ENCODE data around the gene HEBP2.

HEBP2 gene

GRCh38 chr6:138397128-138398122 lies 6.6 kb upstream of the HEBP2 start:
- DNase-seq, result no peak

DNA sequence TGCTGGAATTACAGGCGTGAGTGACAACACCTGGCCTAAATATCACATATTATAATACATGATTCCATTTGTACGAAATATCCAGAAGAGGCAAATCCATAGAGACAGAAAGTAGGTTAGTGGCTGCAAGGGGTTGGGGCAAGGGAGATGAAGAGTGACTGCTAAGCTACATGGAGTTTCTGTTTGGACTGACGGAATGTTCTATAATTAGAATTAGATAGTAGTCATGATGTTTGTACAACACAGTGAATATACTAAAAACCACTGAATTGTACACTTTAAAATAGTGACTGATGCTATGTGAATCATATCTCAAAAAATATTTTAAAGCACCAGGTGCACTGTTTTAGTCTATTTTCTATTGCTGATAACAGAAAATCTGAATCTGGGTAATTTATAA lies 3.7 kb upstream of the HEBP2 start:
- DNase-seq, result no peak

DNA sequence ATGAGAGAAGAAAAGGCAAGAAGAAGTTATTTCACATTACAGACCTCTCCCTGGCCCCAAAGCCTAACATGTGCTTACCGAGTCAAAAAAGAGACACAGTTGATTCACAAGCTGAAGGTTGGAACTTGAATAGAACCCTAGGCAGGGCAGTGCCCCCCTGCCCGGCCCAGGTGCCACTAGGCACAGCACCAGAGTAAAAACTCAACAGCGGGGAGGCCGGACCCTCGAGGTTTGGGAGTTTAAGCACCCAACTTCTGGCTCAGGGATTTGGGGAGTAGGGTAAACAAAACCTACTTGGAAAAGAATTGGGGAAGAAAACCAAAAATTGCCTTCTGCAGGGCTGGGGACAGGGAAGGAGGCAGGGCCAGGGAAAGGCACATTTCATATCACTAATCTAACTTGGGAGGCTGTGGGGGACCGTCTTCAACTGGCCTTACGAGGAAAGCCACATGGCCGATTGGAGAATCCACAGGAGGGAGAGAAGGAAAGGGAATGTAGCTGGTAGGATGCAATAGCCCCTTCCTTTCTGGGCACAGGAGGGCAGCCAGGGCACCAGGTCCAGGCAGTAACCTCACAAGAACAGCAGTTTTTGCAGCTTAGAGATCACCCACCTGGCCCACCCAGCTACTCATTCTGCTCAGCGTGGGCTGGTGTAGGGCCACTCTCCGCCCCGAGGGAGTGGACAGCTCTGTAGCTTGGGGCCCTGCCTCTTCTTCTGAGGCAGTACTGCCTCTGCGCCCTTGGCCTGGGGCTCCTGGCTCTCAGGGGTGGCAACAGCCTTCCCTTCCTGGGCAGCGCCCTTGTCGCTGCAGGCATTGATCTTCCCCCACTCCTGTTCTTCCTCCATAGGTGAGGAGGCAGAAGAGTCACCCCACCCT lies 1.8 kb upstream of the HEBP2 start:
- DNase-seq, result no peak

GRCh38 chr6:138402838-138403187 lies 1.2 kb upstream of the HEBP2 start:
- DNase-seq, result no peak

DNA sequence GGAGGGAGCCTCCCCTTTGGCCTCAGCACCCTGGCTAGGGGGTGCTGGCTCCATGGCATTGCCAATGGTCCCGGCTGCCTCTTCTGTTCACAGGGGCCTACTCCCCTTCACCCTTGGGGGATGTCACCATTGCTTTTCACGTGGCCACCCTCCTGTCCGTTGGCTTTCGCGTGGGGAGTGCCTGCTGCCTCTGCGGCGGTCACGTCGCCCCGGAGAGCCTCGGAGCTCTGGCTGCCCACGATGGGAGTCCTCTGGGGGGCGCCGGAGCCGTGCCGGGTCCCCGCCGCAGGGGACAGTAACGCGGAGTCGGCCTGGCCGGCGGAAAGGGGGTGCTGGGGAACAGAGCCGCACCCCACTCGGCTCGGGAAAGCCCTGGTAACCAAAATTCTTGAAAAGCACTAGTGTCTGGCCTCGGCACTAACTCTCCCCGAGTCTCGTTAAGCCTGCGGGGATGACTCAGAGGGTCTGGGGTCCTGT lies 661 bp upstream of the HEBP2 start:
- DNase-seq, result peak; percentile 64

DNA sequence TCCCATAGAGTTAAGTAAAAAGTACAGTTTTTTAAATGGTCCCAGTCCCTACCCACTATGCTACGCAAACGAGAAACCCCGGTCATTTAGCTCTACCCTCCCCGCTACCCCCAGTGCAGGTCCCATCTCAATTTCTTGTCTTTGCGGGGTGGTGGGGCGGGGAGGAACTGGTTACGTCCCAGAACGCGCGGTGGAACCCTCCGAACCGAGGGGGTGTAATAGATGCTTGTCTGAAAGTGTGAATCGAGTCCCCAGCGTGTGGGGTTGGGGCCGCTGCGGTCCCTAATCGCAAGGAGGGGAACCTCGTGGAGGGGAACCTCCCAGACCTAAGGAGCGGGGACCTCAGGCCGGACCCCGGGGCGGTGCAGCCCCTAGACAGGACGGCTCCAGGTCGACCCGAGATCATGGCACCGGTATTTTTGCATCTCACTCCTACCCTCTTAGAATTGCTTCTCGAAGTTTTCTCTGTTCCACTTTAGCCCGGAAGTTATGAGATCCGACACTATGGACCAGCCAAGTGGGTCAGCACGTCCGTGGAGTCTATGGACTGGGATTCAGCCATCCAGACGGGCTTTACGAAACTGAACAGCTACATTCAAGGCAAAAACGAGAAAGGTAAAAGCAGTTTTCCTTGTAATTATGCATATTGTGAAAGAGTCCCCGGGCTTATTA lies 779 bp downstream of the HEBP2 start:
- DNase-seq, result peak; percentile 44

DNA sequence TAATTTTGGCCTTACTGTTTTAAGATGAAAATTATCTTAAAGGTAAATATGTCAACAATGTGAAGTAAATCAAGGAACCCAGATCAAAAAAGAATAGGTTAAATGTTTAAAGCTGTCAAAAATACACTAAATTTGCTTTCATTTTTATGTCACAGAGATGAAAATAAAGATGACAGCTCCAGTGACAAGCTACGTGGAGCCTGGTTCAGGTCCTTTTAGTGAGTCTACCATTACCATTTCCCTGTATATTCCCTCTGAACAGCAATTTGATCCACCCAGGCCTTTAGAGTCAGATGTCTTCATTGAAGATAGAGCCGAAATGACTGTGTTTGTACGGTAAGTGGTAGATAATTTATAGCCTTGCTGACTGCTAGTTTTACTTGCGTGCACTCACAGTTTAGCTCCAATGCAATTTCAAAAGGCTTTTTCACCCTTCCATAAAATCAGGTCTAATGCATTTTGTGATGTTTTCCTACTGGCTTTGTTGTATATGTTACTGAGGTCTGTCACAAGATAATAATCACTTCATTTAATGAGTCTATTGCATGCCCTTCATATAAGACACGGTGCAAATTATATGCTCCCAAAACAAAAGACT lies 1.9 kb downstream of the HEBP2 start:
- no peak for DNase-seq

DNA sequence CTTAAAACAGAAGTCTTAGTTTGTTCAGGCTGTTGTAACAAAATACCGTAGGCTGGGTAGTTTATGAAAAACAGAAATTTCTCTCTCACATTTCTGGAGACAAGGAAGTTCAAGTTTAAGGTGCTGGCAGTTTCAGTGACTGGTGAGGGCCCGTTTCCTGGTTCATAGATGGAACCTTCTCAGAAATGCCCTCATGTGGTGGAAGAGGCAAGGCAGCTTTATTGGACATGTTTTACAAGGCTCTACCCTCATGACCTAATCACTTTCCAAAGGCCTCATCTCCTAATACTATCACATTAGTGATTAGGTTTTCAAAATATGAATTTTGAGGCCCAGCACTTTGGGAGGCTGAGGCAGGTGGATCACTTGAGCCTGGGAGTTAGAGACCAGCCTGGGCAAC lies 2.4 kb downstream of the HEBP2 start:
- DNase-seq, result no peak

- no peak for DNase-seq
Measured at GRCh38 chr6:138410048-138410735, 6.2 kb downstream of the HEBP2 start.

- DNase-seq, result peak; percentile 55
Measured at GRCh38 chr6:138410972-138411880, 7.2 kb downstream of the HEBP2 start.

DNA sequence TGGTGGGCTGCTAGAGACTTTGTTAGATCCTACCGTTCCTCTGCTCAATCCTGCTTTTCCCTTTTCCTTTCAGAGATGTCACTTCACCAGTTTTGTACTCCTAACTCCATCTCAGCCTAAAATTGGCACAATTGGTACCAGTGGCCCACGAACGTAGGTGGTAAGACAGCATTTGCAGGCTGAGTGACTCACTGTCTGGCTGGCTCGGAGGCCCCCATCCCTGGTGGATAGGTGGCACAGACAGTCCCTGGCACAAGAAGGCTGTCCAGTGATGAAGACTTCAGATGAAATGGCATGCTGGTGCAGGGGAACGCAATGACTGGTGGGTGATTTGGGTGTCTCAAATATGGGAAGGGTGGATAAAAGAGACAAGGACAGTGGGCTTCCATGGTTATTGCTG lies 11.1 kb downstream of the HEBP2 start:
- no peak for DNase-seq

GRCh38 chr6:138416206-138416605 lies 12.2 kb downstream of the HEBP2 start:
- DNase-seq, result no peak

DNA sequence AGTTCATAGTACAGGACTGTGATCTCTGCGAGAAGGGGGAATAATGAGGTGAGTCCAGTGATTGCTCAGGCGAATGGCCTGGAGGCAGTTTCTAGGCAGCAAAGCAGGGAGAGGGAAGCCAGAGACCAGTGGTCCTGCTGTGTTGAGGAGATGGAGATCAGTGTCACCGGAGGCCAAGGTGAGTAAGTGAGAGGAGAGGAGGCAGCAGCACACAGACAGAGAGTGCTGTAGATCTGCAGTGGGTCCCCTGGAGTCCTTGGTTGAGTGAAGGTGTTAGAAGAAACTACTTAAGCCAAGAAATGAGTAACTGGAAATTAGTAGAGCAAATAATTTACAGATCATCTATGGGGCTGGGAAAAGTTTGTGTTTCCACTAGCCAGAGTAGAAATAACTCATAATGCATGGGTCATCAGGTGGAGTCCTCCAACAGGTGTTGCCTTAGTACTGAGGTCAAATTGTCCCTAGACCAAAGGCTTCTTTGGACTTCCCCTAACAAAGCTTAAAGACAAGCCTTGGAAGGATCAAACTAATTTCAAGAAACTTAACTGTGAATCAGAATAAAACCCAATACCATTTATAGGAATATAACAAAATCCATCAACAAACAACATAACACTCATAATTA lies 13.6 kb downstream of the HEBP2 start:
- no peak for DNase-seq

- DNase-seq, result no peak
Measured at GRCh38 chr6:138418118-138418742, 14.2 kb downstream of the HEBP2 start.

GRCh38 chr6:138419766-138420165 lies 15.7 kb downstream of the HEBP2 start:
- DNase-seq, result no peak

- no peak for DNase-seq
Measured at GRCh38 chr6:138420356-138420755, 16.3 kb downstream of the HEBP2 start.

- no peak for DNase-seq
Measured at GRCh38 chr6:138421089-138421488, 17.1 kb downstream of the HEBP2 start.

DNA sequence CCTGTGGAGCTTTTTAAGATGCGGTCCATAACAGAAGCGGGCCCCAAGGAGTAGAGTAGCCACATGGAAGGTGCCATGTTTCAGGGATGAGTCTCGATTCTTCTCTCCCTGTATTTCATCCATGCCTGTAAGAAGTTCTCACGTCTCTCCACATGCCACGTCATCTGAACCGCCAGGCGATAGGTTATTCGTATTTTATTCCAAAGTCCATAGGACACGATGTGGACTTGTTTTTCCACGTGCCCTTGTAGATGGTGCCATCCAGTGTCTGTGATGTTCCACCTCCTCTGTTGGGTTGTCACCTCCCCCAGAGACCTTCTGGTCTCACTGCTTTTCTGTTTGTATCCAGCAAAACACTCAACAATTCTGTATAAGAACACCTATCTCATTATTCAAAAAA lies 17.6 kb downstream of the HEBP2 start:
- no peak for DNase-seq

DNA sequence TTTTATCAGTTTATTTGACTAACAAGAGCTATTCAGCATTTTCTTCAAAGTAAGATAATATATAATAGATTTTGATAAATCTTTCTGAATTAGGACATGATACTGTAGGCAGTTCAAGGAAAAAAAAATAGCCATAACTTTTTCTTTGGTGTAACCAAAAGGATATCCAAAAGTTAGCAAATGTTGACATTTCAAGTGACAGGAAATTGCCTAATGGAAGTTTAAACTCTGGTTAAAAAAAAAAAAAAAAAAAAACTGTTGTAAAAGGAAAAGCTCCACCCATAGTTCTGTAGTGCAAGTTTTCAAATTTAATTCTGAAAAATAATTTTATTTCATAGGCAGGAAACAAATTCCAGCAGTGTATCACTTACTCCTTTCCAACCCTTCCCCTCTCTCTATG lies 18.8 kb downstream of the HEBP2 start:
- no peak for DNase-seq
